GM12878 (cell line): ENCODE measurements around the gene FAM184B. TPM values are rescaled to one million over a fixed set of nuclear protein-coding genes. Genes with fewer than 3 reads are reported as not detected.

Experiments used
- ATAC-seq: fragments of 200-7000 bp; cut with Tn5 transposase; 3 replicates; pipeline ENCODE4 v1.9.1; 2020; ENCODE audit warnings: mild to moderate bottlenecking, moderate library complexity
- BruUV-seq: library from RNA; stranded (reverse); fragments of 400-500 nt; replicated peaks from 2 replicates; lab custom pipeline; 2021; lab: Mats Ljungman, UMichigan
- CTCF ChIA-PET: fragments of 300-600 bp; sonication (Branson Sonifier 250); formaldehyde crosslinking; extraction: SDS; loops from one replicate; lab custom pipeline; 2021; ENCODE audit warnings: inconsistent platforms; lab: Yijun Ruan, JAX
- POLR2A ChIA-PET: fragments of 350-600 bp; formaldehyde crosslinking; extraction: SDS; loops from one replicate; lab custom pipeline; 2021; ENCODE audit warnings: inconsistent platforms; lab: Charles Lee
- RAD21 ChIA-PET: fragments of 300-600 bp; sonication (Branson Sonifier 250); formaldehyde crosslinking; loops from one replicate; lab custom pipeline; 2023; ENCODE audit warnings: antibody characterized with exemption; ENCODE audit not compliant: unreplicated experiment; lab: Charles Lee
- SMC1A ChIA-PET: fragments of 300-600 bp; sonication (Branson Sonifier 250); formaldehyde crosslinking; loops from one replicate; lab custom pipeline; 2023; ENCODE audit not compliant: unreplicated experiment, uncharacterized antibody; lab: Charles Lee
- DNase-seq: peaks from one replicate; pipeline ENCODE4 v3.0.0-alpha.2; 2011; ENCODE audit warnings: low read depth, low spot score
- FAIRE-seq: peaks from 3 replicates; lab custom pipeline; 2011; peaks lifted over from hg19 to GRCh38; lab: Jason Lieb, UNC
- H2AFZ ChIP-seq: 2 replicates; pipeline ENCODE4 v1.6.0; 2011; ENCODE audit warnings: low read depth, low read length, control low read depth; ENCODE audit not compliant: control insufficient read depth
- H3K27ac ChIP-seq: 2 replicates; pipeline ENCODE4 v1.5.1; 2011; ENCODE audit warnings: control low read depth; ENCODE audit not compliant: control insufficient read depth, insufficient read depth
- H3K27me3 ChIP-seq, 2 experiments: replicated peaks in 1 of 2; 2 replicates each; pipeline versions ENCODE4 v1.6.0 to v1.6.1; 2011; ENCODE audit warnings: low read length in 1 of 2; ENCODE audit not compliant: control insufficient read depth in 2 of 2, insufficient read depth in 2 of 2
- H3K36me3 ChIP-seq, 2 experiments: 2 replicates each; pipeline ENCODE4 v1.5.1; 2011; ENCODE audit warnings: low read length in 1 of 2; ENCODE audit not compliant: control insufficient read depth in 2 of 2, insufficient read depth in 2 of 2
- H3K4me1 ChIP-seq: 2 replicates; pipeline ENCODE4 v1.6.1; 2011; ENCODE audit warnings: mild to moderate bottlenecking, low read length, moderate library complexity, mixed read lengths; ENCODE audit not compliant: control insufficient read depth, insufficient read depth
- H3K4me2 ChIP-seq: 2 replicates; pipeline ENCODE4 v1.6.0; 2011; ENCODE audit warnings: control low read depth; ENCODE audit not compliant: control insufficient read depth, insufficient read depth
- H3K4me3 ChIP-seq: fragments of 200-600 bp; sonication (generic); 2 replicates; pipeline ENCODE4 v1.5.1; 2016
- H3K79me2 ChIP-seq: 2 replicates; pipeline ENCODE4 v1.6.0; 2011; ENCODE audit warnings: low read length; ENCODE audit not compliant: control insufficient read depth, insufficient read depth
- H3K9ac ChIP-seq: 2 replicates; pipeline ENCODE4 v1.8.0; 2011; ENCODE audit warnings: low read length, control low read depth, mixed read lengths; ENCODE audit not compliant: control insufficient read depth, insufficient read depth
- H3K9me3 ChIP-seq: replicated peaks from 3 replicates; pipeline ENCODE4 v1.5.1; 2011; ENCODE audit warnings: mild to moderate bottlenecking, low read length; ENCODE audit not compliant: control insufficient read depth, insufficient read depth
- H4K20me1 ChIP-seq: 2 replicates; pipeline ENCODE4 v1.6.0; 2011; ENCODE audit not compliant: control insufficient read depth, insufficient read depth
- FOXK2 ChIP-seq: fragments of 450-650 bp; IDR thresholded peaks from 2 replicates; pipeline ENCODE4 v1.6.1; 2017; ENCODE audit warnings: mild to moderate bottlenecking, moderate library complexity
- NR2F1 ChIP-seq: fragments of 450-650 bp; conservative IDR thresholded peaks from 2 replicates; pipeline ENCODE4 v1.6.1; 2017; ENCODE audit warnings: mild to moderate bottlenecking
- SP1 ChIP-seq: IDR thresholded peaks from one replicate; pipeline ENCODE4 v1.6.1; 2011; ENCODE audit warnings: low read depth, low read length
- ZNF384 ChIP-seq: IDR thresholded peaks from 2 replicates; pipeline ENCODE4 v1.6.1; 2012; ENCODE audit warnings: low read depth, mild to moderate bottlenecking, low read length, improper control_type of control experiment, borderline replicate concordance
- WGBS: methylation state at CpG from one replicate; pipeline ENCODE4 v1.1.6; 2016; ENCODE audit warnings: low lambda C conversion rate; ENCODE audit not compliant: insufficient replicate concordance, insufficient coverage; ENCODE audit errors: missing lambda C conversion rate; 5-methylcytosine and 5-hydroxymethylcytosine counted together
- in situ Hi-C: fragments of 300-500 bp; cut with MboI; formaldehyde crosslinking; loops from 9 replicates; pipeline ENCODE4 v1.14.3; 2018; ENCODE audit warnings: mixed read lengths
- intact Hi-C: fragments of 100-400 bp; cut with micrococcal nuclease; formaldehyde crosslinking; loops from one replicate; pipeline ENCODE4 v1.14.2; 2022; ENCODE audit not compliant: unreplicated experiment
- polyA plus RNA-seq, 11 experiments: library from polyadenylated mRNA; depleted of rRNA in 4 of 11; unstranded in 6 of 11; stranded (reverse) in 5 of 11; fragments of >200 nt; fragmentation: Nextera tagmentation in 4 of 11; fragmentation: Illumina TruSeq in 1 of 11; extraction: Ambion mirVana in 4 of 11; extraction: Trizol in 1 of 11; gene quantifications; 1 replicate in 1 of 11; 2 replicates in 10 of 11; pipeline versions ENCODE4 v1.2.1 to v1.2.3, GENCODE V29; 2011 to 2016; ENCODE audit warnings: inconsistent platforms in 2 of 11, missing spikeins in 2 of 11, low read depth in 1 of 11
- total RNA-seq, 4 experiments: library from RNA; depleted of rRNA in 3 of 4; stranded (reverse); fragments of >200 nt in 3 of 4; fragmentation: Illumina TruSeq in 1 of 4; extraction: Trizol in 1 of 4; gene quantifications; 2 replicates each; pipeline versions ENCODE4 v1.2.1 to v1.2.3, GENCODE V29; 2013 to 2021
- TF ChIP-seq, protein P1 (sequence below): IDR thresholded peaks from 2 replicates; pipeline ENCODE4 v1.6.1; 2011; ENCODE audit warnings: borderline replicate concordance, low read depth, mild to moderate bottlenecking, moderate library complexity, low read length; ENCODE audit not compliant: insufficient read depth, poor library complexity, severe bottlenecking
- TF ChIP-seq, protein P2 (sequence below): fragments of 150-350 bp; IDR thresholded peaks from 2 replicates; pipeline ENCODE4 v1.6.1; 2016; ENCODE audit warnings: low read depth, low read length

FAM184B gene
- total and polyA plus RNA-seq, 10 of the 15 experiments (the other 5 are each of a cell fraction or from before 2014, with no cell fraction given), result under 0.01 TPM; not detected in 9

DNA sequence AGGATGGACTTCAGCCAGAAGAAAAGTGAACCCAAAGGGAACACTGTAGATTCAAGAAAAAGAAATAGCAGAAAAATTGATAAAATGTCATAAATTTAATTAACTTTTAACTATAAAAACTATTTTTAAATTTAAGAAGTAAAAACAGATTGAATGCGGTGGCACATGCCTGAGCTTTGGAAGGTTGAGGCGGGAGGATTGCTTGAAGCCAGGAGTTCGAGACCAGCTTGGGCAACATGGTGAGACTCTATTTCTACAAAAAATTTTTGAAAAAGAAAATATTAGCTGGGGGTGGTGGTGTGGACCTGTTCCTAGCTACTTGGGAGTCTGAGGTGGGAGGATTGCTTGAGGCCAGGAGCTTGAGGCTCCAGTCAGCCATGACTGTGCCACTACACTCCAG lies 3.0 kb downstream of the FAM184B start:
- 67% methylated on average over 3 of the region's 3 CpGs for WGBS
- H2AFZ ChIP-seq, result no peak overlapping the region
- in situ Hi-C loops (no loop called here), intact Hi-C loops (no loop called here)
- no peaks in the 10 kb centered on the region for H3K4me1 ChIP-seq
- DNase-seq (no peak), ATAC-seq (no peak), FAIRE-seq (no peak)
- H3K9me3 ChIP-seq, result no peaks in the 10 kb centered on the region
- H3K79me2 ChIP-seq, result no peaks in the 10 kb centered on the region
- H3K4me2 ChIP-seq, result no peak overlapping the region
- no peak overlapping the region for H3K27ac ChIP-seq
- no peak overlapping the region for H3K4me3 ChIP-seq
- no TSS peak for BruUV-seq
- ChIA-PET POLR2A (no interaction called here), SMC1A (no interaction called here), RAD21 (no interaction called here), CTCF (interaction anchor here (0.7 kb wide), 1 partner anchor 279 kb away, joined by 3 read pairs; no protein-coding TSS in a partner anchor)
- TF ChIP-seq SP1 (no peak), FOXK2 (no peak), ZNF384 (no peak)
- peaks cover 0 to 3% of the 10 kb centered on the region in 2 experiments; a peak in 3 of 4 replicates for H3K27me3 ChIP-seq
- no peaks in the 10 kb centered on the region for H4K20me1 ChIP-seq
- no peak overlapping the region for H3K9ac ChIP-seq
- H3K36me3 ChIP-seq, result no peaks in the 10 kb centered on the region

DNA sequence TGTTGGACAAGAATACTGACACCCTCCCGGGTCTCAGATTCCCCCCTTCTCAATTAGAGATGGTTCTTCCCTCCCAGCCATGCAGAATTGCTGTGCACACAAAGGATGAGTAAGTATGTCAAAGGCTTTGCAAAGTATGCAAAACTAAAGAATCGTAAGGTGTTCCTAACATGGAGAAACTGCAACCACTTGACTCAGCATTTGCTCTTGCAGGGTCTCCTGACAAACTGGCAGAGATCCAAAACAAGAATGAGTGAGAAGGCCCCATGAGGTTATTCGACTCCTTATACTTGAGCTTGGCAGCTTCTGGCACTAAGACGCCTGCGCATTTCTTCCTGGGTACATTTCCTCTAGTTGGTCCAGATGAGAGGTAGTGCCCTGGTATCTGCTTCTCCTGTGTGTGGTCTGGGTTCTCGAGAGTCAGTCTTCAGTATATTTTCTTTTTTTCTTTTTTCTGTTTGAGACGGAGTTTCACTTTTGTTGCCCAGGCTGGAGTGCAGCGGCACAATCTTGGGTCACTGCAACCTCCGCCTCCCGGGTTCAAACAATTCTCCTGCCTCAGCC lies 8.2 kb downstream of the FAM184B start:
- H3K4me1 ChIP-seq, result no peaks in the 10 kb centered on the region
- TF ChIP-seq, protein P1, sequence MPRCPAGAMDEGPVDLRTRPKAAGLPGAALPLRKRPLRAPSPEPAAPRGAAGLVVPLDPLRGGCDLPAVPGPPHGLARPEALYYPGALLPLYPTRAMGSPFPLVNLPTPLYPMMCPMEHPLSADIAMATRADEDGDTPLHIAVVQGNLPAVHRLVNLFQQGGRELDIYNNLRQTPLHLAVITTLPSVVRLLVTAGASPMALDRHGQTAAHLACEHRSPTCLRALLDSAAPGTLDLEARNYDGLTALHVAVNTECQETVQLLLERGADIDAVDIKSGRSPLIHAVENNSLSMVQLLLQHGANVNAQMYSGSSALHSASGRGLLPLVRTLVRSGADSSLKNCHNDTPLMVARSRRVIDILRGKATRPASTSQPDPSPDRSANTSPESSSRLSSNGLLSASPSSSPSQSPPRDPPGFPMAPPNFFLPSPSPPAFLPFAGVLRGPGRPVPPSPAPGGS, result peak; percentile 91
- TF ChIP-seq, protein P2, sequence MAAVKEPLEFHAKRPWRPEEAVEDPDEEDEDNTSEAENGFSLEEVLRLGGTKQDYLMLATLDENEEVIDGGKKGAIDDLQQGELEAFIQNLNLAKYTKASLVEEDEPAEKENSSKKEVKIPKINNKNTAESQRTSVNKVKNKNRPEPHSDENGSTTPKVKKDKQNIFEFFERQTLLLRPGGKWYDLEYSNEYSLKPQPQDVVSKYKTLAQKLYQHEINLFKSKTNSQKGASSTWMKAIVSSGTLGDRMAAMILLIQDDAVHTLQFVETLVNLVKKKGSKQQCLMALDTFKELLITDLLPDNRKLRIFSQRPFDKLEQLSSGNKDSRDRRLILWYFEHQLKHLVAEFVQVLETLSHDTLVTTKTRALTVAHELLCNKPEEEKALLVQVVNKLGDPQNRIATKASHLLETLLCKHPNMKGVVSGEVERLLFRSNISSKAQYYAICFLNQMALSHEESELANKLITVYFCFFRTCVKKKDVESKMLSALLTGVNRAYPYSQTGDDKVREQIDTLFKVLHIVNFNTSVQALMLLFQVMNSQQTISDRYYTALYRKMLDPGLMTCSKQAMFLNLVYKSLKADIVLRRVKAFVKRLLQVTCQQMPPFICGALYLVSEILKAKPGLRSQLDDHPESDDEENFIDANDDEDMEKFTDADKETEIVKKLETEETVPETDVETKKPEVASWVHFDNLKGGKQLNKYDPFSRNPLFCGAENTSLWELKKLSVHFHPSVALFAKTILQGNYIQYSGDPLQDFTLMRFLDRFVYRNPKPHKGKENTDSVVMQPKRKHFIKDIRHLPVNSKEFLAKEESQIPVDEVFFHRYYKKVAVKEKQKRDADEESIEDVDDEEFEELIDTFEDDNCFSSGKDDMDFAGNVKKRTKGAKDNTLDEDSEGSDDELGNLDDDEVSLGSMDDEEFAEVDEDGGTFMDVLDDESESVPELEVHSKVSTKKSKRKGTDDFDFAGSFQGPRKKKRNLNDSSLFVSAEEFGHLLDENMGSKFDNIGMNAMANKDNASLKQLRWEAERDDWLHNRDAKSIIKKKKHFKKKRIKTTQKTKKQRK, result no peak
- no peak for TF ChIP-seq NR2F1
- H3K79me2 ChIP-seq, result no peaks in the 10 kb centered on the region
- DNase-seq (no peak), FAIRE-seq (no peak), ATAC-seq (no peak)
- intact Hi-C loops, result no loop called here
- POLR2A ChIA-PET, result no interaction called here
- H3K9ac ChIP-seq, result no peak overlapping the region
- CTCF ChIA-PET, result no interaction called here
- no peak overlapping the region for H3K4me2 ChIP-seq
- WGBS, result 47% methylated on average over 10 of the region's 10 CpGs
- no peak overlapping the region for H3K4me3 ChIP-seq
- no peaks in the 10 kb centered on the region for H4K20me1 ChIP-seq
- in situ Hi-C loops, result no loop called here
- no peak overlapping the region for H2AFZ ChIP-seq
- SMC1A ChIA-PET, result no interaction called here
- no TSS peak for BruUV-seq
- H3K36me3 ChIP-seq, result no peaks in the 10 kb centered on the region
- RAD21 ChIA-PET, result no interaction called here
- H3K27ac ChIP-seq, result no peak overlapping the region
- no peaks in the 10 kb centered on the region for H3K9me3 ChIP-seq
- H3K27me3 ChIP-seq, result no peaks in the 10 kb centered on the region; a peak in 1 of 4 replicates
